ENCODE data around the gene FAM149B1. TPM values are rescaled to one million over a fixed set of nuclear protein-coding genes. Genes with fewer than 3 reads are reported as not detected.

Gene FAM149B1
- total and polyA plus RNA-seq, 3 donors from 2014 or later, result 28.7 to 65.1 (median 42.0) TPM

- H3K4me1 ChIP-seq, result peaks cover 9% of the 10 kb centered on the region
- DNase-seq, result no peak
- peak overlapping the region; percentile 75 to 90 for H3K4me3 ChIP-seq
- no peaks in the 10 kb centered on the region for H3K36me3 ChIP-seq (ENCODE audit: low read depth, missing control alignments)
- intact Hi-C loops (cut with DNase I; ENCODE audit: low total_unique reads), result no loop called here
- no peaks in the 10 kb centered on the region for H3K27me3 ChIP-seq
- 0% methylated on average over 6 of the region's 6 CpGs for WGBS, 2 donors
- H3K9me3 ChIP-seq, result no peaks in the 10 kb centered on the region
- TF ChIP-seq POLR2A (IDR thresholded peaks at IDR 0.05), result no peak
- peak overlapping the region; percentile 89 to 94 for H3K27ac ChIP-seq
Observed at GRCh38 chr10:73168465-73168803, 515 bp downstream of the FAM149B1 start.

- no peaks in the 10 kb centered on the region for H3K27me3 ChIP-seq
- DNase-seq, result no peak
- intact Hi-C loops (cut with DNase I; ENCODE audit: low total_unique reads), result no loop called here
- WGBS, 2 donors, result 76 to 82% methylated on average over 3 of the region's 3 CpGs
- TF ChIP-seq POLR2A (IDR thresholded peaks at IDR 0.05) (no peak), CTCF (IDR thresholded peaks at IDR 0.05) (no peak)
- peaks cover 9% of the 10 kb centered on the region for H3K4me1 ChIP-seq
- peak overlapping the region in 1 of 2 donors; percentile 90 for H3K4me3 ChIP-seq
- H3K36me3 ChIP-seq (ENCODE audit: low read depth, missing control alignments), result no peaks in the 10 kb centered on the region
- H3K9me3 ChIP-seq, result no peaks in the 10 kb centered on the region
- no peak overlapping the region for H3K27ac ChIP-seq
Observed at GRCh38 chr10:73169320-73169719, 1.4 kb downstream of the FAM149B1 start.

- no peak for DNase-seq
- H3K27ac ChIP-seq, result no peak overlapping the region
- no peaks in the 10 kb centered on the region for H3K36me3 ChIP-seq (ENCODE audit: low read depth, missing control alignments)
- H3K9me3 ChIP-seq, result no peaks in the 10 kb centered on the region
- H3K4me3 ChIP-seq, result no peak overlapping the region
- H3K27me3 ChIP-seq, result no peaks in the 10 kb centered on the region
- H3K4me1 ChIP-seq, result peaks cover 4% of the 10 kb centered on the region
- TF ChIP-seq CTCF (IDR thresholded peaks at IDR 0.05) (no peak), POLR2A (IDR thresholded peaks at IDR 0.05) (no peak)
- intact Hi-C loops (cut with DNase I; ENCODE audit: low total_unique reads), result no loop called here
Observed at GRCh38 chr10:73172867-73173266, 4.9 kb downstream of the FAM149B1 start.

- 100% methylated on average over 1 of the region's 1 CpG for WGBS, 2 donors
- Histone ChIP-seq H3K4me1 (no peaks in the 10 kb centered on the region), H3K9me3 (no peaks in the 10 kb centered on the region), H3K4me3 (no peak overlapping the region), H3K27ac (no peak overlapping the region), H3K36me3 (ENCODE audit: low read depth, missing control alignments) (no peaks in the 10 kb centered on the region), H3K27me3 (no peaks in the 10 kb centered on the region)
- DNase-seq, result no peak
- TF ChIP-seq POLR2A (IDR thresholded peaks at IDR 0.05) (no peak), CTCF (IDR thresholded peaks at IDR 0.05) (no peak)
- intact Hi-C loops (cut with DNase I; ENCODE audit: low total_unique reads), result no loop called here
Observed at GRCh38 chr10:73174148-73174925, 6.4 kb downstream of the FAM149B1 start.

- TF ChIP-seq CTCF (IDR thresholded peaks at IDR 0.05), result no peak
- no peak for TF ChIP-seq POLR2A (IDR thresholded peaks at IDR 0.05)
- Histone ChIP-seq H3K27ac (no peak overlapping the region), H3K4me3 (no peak overlapping the region), H3K27me3 (no peaks in the 10 kb centered on the region), H3K4me1 (no peaks in the 10 kb centered on the region), H3K9me3 (no peaks in the 10 kb centered on the region), H3K36me3 (ENCODE audit: low read depth, missing control alignments) (no peaks in the 10 kb centered on the region)
- intact Hi-C loops (cut with DNase I; ENCODE audit: low total_unique reads), result no loop called here
- 84 to 93% methylated on average over 2 of the region's 2 CpGs for WGBS, 2 donors
- DNase-seq, result no peak
Observed at GRCh38 chr10:73182568-73182967, 14.6 kb downstream of the FAM149B1 start.

All from testis (tissue), 3 donors.